ENCODE measurements around the gene STAG1.
"Not testable (repeated sequence)": the region's sequence is repeated elsewhere in the genome, so short reads cannot be mapped to it uniquely, and the experiment has no call there.

STAG1 gene

DNA sequence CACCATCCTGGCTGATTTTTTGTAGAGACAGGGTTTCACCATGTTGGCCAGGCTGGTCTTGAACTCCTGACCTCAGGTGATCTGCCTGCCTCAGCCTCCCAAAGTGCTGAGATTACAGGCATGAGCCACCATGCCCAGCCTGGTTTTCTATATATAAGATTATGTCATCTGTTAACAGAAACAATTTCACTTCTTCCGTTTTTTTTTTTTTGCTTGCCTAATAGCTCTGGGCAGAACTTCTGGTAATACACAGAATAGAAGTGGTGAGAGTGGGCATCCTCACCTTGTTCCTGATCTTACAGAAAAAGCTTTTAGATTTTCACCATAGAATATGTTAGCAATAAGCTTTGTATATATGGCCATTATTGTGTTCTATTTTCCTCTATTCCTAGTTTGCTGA, 202.7 kb downstream of the STAG1 start:
- not testable (repeated sequence) for H3K36me3 ChIP-seq (ENCODE audit: control insufficient read depth, insufficient read depth, low read length); H3K9me3 ChIP-seq (ENCODE audit: control insufficient read depth, insufficient read depth, low read depth, low read length); H3K4me1 ChIP-seq (ENCODE audit: control insufficient read depth, insufficient read depth, low read length); H3K9ac ChIP-seq (ENCODE audit: low read length); H3K27ac ChIP-seq (ENCODE audit: low read depth, low read length); H3K27me3 ChIP-seq (ENCODE audit: control insufficient read depth, insufficient read depth, low read length); H3K4me3 ChIP-seq (ENCODE audit: low read depth, low read length)

DNA sequence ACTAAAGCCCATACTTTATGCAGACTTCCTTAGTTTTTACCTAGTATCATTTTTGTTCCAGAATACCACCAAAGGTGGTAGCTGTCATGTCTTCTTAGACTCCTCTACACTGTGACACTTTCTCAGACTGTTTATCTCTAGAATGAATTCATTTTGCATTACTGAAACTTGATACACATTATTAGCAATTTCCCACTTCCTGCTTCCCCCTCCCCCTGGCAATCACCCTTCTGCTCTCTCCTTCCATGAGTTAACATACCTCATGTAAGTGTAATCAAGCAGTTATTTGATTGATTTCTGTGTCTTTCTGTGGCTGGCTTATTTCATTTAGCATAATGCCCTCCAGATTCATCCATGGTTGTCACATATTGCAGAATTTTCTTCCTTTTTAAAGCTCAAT, 204.9 kb downstream of the STAG1 start:
- no peaks in the 10 kb centered on the region for H3K9me3 ChIP-seq (ENCODE audit: control insufficient read depth, insufficient read depth, low read depth, low read length)
- H3K27me3 ChIP-seq (ENCODE audit: control insufficient read depth, insufficient read depth, low read length), result no peaks in the 10 kb centered on the region
- no peak overlapping the region for H3K4me3 ChIP-seq (ENCODE audit: low read depth, low read length)
- no peak overlapping the region for H3K27ac ChIP-seq (ENCODE audit: low read depth, low read length)
- H3K9ac ChIP-seq (ENCODE audit: low read length), result no peak overlapping the region
- no peaks in the 10 kb centered on the region for H3K4me1 ChIP-seq (ENCODE audit: control insufficient read depth, insufficient read depth, low read length)
- no peaks in the 10 kb centered on the region for H3K36me3 ChIP-seq (ENCODE audit: control insufficient read depth, insufficient read depth, low read length)

- Histone ChIP-seq H3K4me3 (ENCODE audit: low read depth, low read length) (no peak overlapping the region), H3K27ac (ENCODE audit: low read depth, low read length) (no peak overlapping the region), H3K9me3 (ENCODE audit: control insufficient read depth, insufficient read depth, low read depth, low read length) (no peaks in the 10 kb centered on the region), H3K4me1 (ENCODE audit: control insufficient read depth, insufficient read depth, low read length) (no peaks in the 10 kb centered on the region), H3K36me3 (ENCODE audit: control insufficient read depth, insufficient read depth, low read length) (no peaks in the 10 kb centered on the region), H3K9ac (ENCODE audit: low read length) (no peak overlapping the region), H3K27me3 (ENCODE audit: control insufficient read depth, insufficient read depth, low read length) (no peaks in the 10 kb centered on the region)
Measured at GRCh38 chr3:136546720-136547119, 205.5 kb downstream of the STAG1 start.

- Histone ChIP-seq H3K4me1 (ENCODE audit: control insufficient read depth, insufficient read depth, low read length) (no peaks in the 10 kb centered on the region), H3K9me3 (ENCODE audit: control insufficient read depth, insufficient read depth, low read depth, low read length) (no peaks in the 10 kb centered on the region), H3K9ac (ENCODE audit: low read length) (no peak overlapping the region), H3K27me3 (ENCODE audit: control insufficient read depth, insufficient read depth, low read length) (no peaks in the 10 kb centered on the region), H3K4me3 (ENCODE audit: low read depth, low read length) (no peak overlapping the region), H3K36me3 (ENCODE audit: control insufficient read depth, insufficient read depth, low read length) (no peaks in the 10 kb centered on the region), H3K27ac (ENCODE audit: low read depth, low read length) (no peak overlapping the region)
Measured at GRCh38 chr3:136545664-136546268, 206.4 kb downstream of the STAG1 start.

DNA sequence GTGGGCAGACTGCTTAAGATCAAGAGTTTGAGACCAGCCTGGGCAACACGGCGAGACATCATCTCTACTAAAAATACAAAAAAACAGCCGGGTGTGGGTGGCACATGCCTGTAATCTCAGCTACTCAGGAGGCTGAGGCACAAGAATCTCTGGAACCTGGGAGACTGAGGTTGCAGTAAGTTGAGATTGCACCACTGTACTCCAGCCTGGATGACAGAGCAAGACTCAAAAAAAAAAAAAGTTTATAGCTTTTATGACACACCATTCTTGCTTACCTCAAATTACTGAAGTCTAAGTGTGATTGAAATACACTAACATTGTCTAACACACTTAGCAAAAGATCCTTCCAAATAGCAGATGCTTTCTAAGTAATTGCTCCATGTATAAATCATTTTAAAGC, 207.6 kb downstream of the STAG1 start:
- H3K27ac ChIP-seq (ENCODE audit: low read depth, low read length), result no peak overlapping the region
- H3K9ac ChIP-seq (ENCODE audit: low read length), result no peak overlapping the region
- no peaks in the 10 kb centered on the region for H3K4me1 ChIP-seq (ENCODE audit: control insufficient read depth, insufficient read depth, low read length)
- no peaks in the 10 kb centered on the region for H3K27me3 ChIP-seq (ENCODE audit: control insufficient read depth, insufficient read depth, low read length)
- H3K36me3 ChIP-seq (ENCODE audit: control insufficient read depth, insufficient read depth, low read length), result no peaks in the 10 kb centered on the region
- H3K4me3 ChIP-seq (ENCODE audit: low read depth, low read length), result no peak overlapping the region
- no peaks in the 10 kb centered on the region for H3K9me3 ChIP-seq (ENCODE audit: control insufficient read depth, insufficient read depth, low read depth, low read length)

DNA sequence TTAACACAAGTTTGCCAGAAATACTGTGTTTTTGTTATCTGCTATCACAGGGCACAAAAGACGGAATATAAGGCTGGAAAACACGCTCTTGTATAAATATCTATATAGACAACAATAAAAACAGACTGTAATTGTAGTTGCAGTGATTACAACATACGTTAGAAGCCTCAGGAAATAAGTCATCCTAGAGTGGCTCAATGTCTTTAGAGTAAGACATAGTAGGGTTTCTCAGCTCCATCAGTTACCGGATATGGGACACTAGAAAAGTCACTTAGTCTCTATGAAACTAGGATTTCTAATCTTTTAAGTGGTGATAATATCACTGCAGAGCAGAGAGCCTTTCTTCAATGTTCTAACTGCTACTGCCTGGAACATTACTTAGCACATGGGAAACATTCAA, 208.8 kb downstream of the STAG1 start:
- no peaks in the 10 kb centered on the region for H3K36me3 ChIP-seq (ENCODE audit: control insufficient read depth, insufficient read depth, low read length)
- H3K27me3 ChIP-seq (ENCODE audit: control insufficient read depth, insufficient read depth, low read length), result no peaks in the 10 kb centered on the region
- H3K27ac ChIP-seq (ENCODE audit: low read depth, low read length), result no peak overlapping the region
- H3K9me3 ChIP-seq (ENCODE audit: control insufficient read depth, insufficient read depth, low read depth, low read length), result no peaks in the 10 kb centered on the region
- H3K9ac ChIP-seq (ENCODE audit: low read length), result no peak overlapping the region
- no peaks in the 10 kb centered on the region for H3K4me1 ChIP-seq (ENCODE audit: control insufficient read depth, insufficient read depth, low read length)
- H3K4me3 ChIP-seq (ENCODE audit: low read depth, low read length), result no peak overlapping the region

- Histone ChIP-seq H3K4me1 (ENCODE audit: control insufficient read depth, insufficient read depth, low read length) (no peaks in the 10 kb centered on the region), H3K36me3 (ENCODE audit: control insufficient read depth, insufficient read depth, low read length) (no peaks in the 10 kb centered on the region), H3K4me3 (ENCODE audit: low read depth, low read length) (no peak overlapping the region), H3K9me3 (ENCODE audit: control insufficient read depth, insufficient read depth, low read depth, low read length) (no peaks in the 10 kb centered on the region; the same call in 1 of the 2 replicates), H3K27me3 (ENCODE audit: control insufficient read depth, insufficient read depth, low read length) (no peaks in the 10 kb centered on the region), H3K27ac (ENCODE audit: low read depth, low read length) (no peak overlapping the region), H3K9ac (ENCODE audit: low read length) (no peak overlapping the region)
Measured at GRCh38 chr3:136535906-136536305, 216.3 kb downstream of the STAG1 start.

- Histone ChIP-seq H3K36me3 (ENCODE audit: control insufficient read depth, insufficient read depth, low read length) (no peaks in the 10 kb centered on the region), H3K9ac (ENCODE audit: low read length) (no peak overlapping the region), H3K4me1 (ENCODE audit: control insufficient read depth, insufficient read depth, low read length) (peaks cover 5% of the 10 kb centered on the region; the same call in 1 of the 2 replicates), H3K27ac (ENCODE audit: low read depth, low read length) (no peak overlapping the region), H3K27me3 (ENCODE audit: control insufficient read depth, insufficient read depth, low read length) (no peaks in the 10 kb centered on the region), H3K9me3 (ENCODE audit: control insufficient read depth, insufficient read depth, low read depth, low read length) (no peaks in the 10 kb centered on the region; the same call in 1 of the 2 replicates), H3K4me3 (ENCODE audit: low read depth, low read length) (no peak overlapping the region)
Measured at GRCh38 chr3:136532766-136533165, 219.4 kb downstream of the STAG1 start.

- no peaks in the 10 kb centered on the region for H3K27me3 ChIP-seq (ENCODE audit: control insufficient read depth, insufficient read depth, low read length)
- no peaks in the 10 kb centered on the region for H3K9me3 ChIP-seq (ENCODE audit: control insufficient read depth, insufficient read depth, low read depth, low read length)
- no peak overlapping the region for H3K9ac ChIP-seq (ENCODE audit: low read length)
- no peaks in the 10 kb centered on the region for H3K4me1 ChIP-seq (ENCODE audit: control insufficient read depth, insufficient read depth, low read length)
- no peak overlapping the region for H3K4me3 ChIP-seq (ENCODE audit: low read depth, low read length)
- no peaks in the 10 kb centered on the region for H3K36me3 ChIP-seq (ENCODE audit: control insufficient read depth, insufficient read depth, low read length)
- H3K27ac ChIP-seq (ENCODE audit: low read depth, low read length), result no peak overlapping the region
Measured at GRCh38 chr3:136518102-136518501, 234.1 kb downstream of the STAG1 start.

DNA sequence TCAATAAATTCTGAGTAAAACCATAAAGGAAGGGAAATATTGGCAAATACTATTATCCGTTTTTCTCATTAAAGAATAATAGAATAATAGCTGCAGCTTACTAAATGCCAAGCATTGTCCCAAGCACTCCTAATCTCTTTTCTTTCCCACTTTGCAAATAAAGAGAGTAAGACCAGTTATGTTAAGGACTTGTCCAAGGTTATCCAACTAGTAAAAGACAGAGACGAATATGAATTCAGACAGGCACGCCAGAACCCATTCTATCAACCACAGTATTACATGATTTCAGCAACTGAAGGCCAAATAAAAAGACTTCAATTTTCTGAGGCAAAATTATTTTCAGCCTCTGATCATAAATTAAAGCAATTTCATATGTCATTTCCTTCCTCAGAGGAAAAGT, 235.5 kb downstream of the STAG1 start:
- H3K9me3 ChIP-seq (ENCODE audit: control insufficient read depth, insufficient read depth, low read depth, low read length), result no peaks in the 10 kb centered on the region
- no peaks in the 10 kb centered on the region for H3K36me3 ChIP-seq (ENCODE audit: control insufficient read depth, insufficient read depth, low read length)
- H3K9ac ChIP-seq (ENCODE audit: low read length), result no peak overlapping the region
- H3K27ac ChIP-seq (ENCODE audit: low read depth, low read length), result no peak overlapping the region
- no peaks in the 10 kb centered on the region for H3K4me1 ChIP-seq (ENCODE audit: control insufficient read depth, insufficient read depth, low read length)
- no peaks in the 10 kb centered on the region for H3K27me3 ChIP-seq (ENCODE audit: control insufficient read depth, insufficient read depth, low read length)
- no peak overlapping the region for H3K4me3 ChIP-seq (ENCODE audit: low read depth, low read length)

DNA sequence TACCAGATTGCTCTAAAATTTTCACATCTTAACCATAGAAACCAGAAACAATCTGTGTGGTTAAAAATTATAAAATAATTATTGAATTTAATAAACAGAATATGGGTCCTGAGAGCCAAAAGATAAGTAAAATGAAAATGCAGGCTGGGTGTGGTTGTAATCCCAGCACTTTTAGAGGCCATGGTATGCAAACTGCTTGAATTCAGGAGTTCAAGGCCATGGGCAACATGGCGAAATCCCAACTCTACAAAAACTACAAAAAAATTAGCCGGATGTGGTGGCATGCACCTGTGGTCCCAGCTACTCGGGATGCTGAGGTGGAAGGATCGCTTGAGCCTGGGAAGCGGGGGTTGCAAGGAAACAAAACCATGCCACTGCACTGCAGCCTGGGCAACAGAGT, 236.1 kb downstream of the STAG1 start:
- H3K9ac ChIP-seq (ENCODE audit: low read length), result no peak overlapping the region
- H3K36me3 ChIP-seq (ENCODE audit: control insufficient read depth, insufficient read depth, low read length), result no peaks in the 10 kb centered on the region
- no peaks in the 10 kb centered on the region for H3K27me3 ChIP-seq (ENCODE audit: control insufficient read depth, insufficient read depth, low read length)
- no peak overlapping the region for H3K4me3 ChIP-seq (ENCODE audit: low read depth, low read length)
- no peaks in the 10 kb centered on the region for H3K4me1 ChIP-seq (ENCODE audit: control insufficient read depth, insufficient read depth, low read length)
- no peak overlapping the region for H3K27ac ChIP-seq (ENCODE audit: low read depth, low read length)
- no peaks in the 10 kb centered on the region for H3K9me3 ChIP-seq (ENCODE audit: control insufficient read depth, insufficient read depth, low read depth, low read length)

- H3K9ac ChIP-seq (ENCODE audit: low read length); H3K4me1 ChIP-seq (ENCODE audit: control insufficient read depth, insufficient read depth, low read length): not testable (repeated sequence)
Measured at GRCh38 chr3:136514533-136514932, 237.6 kb downstream of the STAG1 start.

More at GRCh38 chr3:136514533-136514932, 237.6 kb downstream of the STAG1 start:
- H3K27me3 ChIP-seq (ENCODE audit: control insufficient read depth, insufficient read depth, low read length); H3K9me3 ChIP-seq (ENCODE audit: control insufficient read depth, insufficient read depth, low read depth, low read length); H3K36me3 ChIP-seq (ENCODE audit: control insufficient read depth, insufficient read depth, low read length); H3K27ac ChIP-seq (ENCODE audit: low read depth, low read length); H3K4me3 ChIP-seq (ENCODE audit: low read depth, low read length): not testable (repeated sequence)
